ENCODE data around the gene EXT2.

The EXT2 gene

GRCh38 chr11:44199816-44200215 is 104.3 kb downstream of the EXT2 start:
- no peak for FAIRE-seq
- DNase-seq (ENCODE audit: insufficient read length, low spot score) = no peak
- no peak for TF ChIP-seq POLR2A (IDR thresholded peaks at IDR 0.05; ENCODE audit: low read depth, low read length)

- TF ChIP-seq POLR2A (IDR thresholded peaks at IDR 0.05; ENCODE audit: low read depth, low read length) = no peak
- no peak for DNase-seq (ENCODE audit: insufficient read length, low spot score)
- FAIRE-seq = no peak
Observed at GRCh38 chr11:44203270-44204043, 108.0 kb downstream of the EXT2 start.

- DNase-seq (ENCODE audit: insufficient read length, low spot score) (no peak), FAIRE-seq (no peak)
- no peak for TF ChIP-seq POLR2A (IDR thresholded peaks at IDR 0.05; ENCODE audit: low read depth, low read length)
Observed at GRCh38 chr11:44205352-44205751, 109.9 kb downstream of the EXT2 start.

- TF ChIP-seq POLR2A (IDR thresholded peaks at IDR 0.05; ENCODE audit: low read depth, low read length) = no peak
- DNase-seq (ENCODE audit: insufficient read length, low spot score) (no peak), FAIRE-seq (no peak)
Observed at GRCh38 chr11:44205836-44206235, 110.4 kb downstream of the EXT2 start.

DNA sequence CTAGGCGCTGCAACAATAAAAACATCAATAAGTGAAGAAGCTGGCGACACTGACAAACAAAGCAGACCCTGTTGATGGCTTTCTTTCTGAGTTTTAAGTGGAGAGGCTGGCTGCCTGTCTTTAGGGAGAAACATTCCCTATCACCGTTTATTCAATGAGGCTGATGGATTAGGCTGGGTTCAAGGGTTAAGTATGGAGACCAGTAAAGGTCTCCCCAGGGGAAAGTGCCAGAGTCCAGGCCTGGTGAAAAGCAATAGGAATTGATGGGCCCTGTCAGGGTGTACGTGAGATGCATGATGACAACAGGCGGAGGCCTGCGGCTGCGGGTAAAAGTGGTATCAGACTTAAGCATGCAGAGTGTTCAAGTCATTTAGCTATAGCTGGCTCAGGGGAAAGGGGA is 111.8 kb downstream of the EXT2 start:
- no peak for TF ChIP-seq POLR2A (IDR thresholded peaks at IDR 0.05; ENCODE audit: low read depth, low read length)
- DNase-seq (ENCODE audit: insufficient read length, low spot score) (no peak), FAIRE-seq (no peak)

DNA sequence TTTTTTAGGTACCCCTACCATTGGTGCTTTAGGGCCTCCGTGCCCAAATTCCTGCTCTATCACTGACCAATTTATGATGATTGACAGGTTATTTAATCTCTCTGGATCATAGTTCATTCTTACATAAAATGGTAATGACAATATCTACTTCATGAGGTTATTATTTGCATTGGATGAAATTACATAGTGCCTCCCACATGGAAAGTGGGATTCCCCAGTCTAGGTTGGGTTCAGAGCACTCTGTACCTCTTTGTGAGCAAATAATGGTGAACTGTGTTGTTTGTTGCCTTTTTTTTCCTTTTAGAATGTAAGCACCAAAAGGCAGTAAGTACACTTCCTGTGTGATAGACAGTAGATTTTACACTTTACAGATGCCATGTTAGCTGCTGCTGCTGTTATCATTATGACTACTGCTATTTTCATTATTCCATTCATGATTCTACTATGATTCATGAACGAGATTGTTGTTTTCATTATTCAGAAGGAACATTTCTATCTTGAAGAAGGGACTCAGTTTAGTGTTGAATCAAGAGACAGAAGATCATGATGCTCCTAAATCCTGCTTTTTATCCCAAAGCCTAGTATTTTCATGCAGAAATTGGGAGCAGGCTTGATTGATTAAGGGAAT is 113.6 kb downstream of the EXT2 start:
- no peak for DNase-seq (ENCODE audit: insufficient read length, low spot score)
- no peak for TF ChIP-seq POLR2A (IDR thresholded peaks at IDR 0.05; ENCODE audit: low read depth, low read length)
- FAIRE-seq = peak; percentile 93

GRCh38 chr11:44212128-44212527 is 116.7 kb downstream of the EXT2 start:
- no peak for FAIRE-seq
- no peak for DNase-seq (ENCODE audit: insufficient read length, low spot score)
- no peak for TF ChIP-seq POLR2A (IDR thresholded peaks at IDR 0.05; ENCODE audit: low read depth, low read length)

DNA sequence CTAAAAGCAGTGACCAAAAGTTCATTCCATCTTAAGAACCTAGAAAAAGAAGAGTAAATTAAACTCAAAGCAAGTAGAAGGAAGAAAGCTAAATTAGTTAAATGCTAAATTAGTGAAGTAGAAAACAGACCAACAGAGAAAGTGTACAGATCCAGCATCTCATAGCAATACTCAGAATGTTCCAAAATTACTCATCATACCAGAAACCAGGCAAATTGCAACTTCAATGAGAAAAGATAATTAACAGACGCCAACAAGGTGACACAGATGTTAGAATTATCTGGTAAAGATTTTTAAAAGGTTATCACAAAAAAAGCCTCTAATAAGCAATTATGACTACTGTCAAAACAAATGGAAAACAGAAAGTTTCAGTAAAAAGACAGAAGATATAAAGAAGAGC is 117.7 kb downstream of the EXT2 start:
- TF ChIP-seq POLR2A (IDR thresholded peaks at IDR 0.05; ENCODE audit: low read depth, low read length) = no peak
- no peak for DNase-seq (ENCODE audit: insufficient read length, low spot score)
- FAIRE-seq = peak; percentile 33

DNA sequence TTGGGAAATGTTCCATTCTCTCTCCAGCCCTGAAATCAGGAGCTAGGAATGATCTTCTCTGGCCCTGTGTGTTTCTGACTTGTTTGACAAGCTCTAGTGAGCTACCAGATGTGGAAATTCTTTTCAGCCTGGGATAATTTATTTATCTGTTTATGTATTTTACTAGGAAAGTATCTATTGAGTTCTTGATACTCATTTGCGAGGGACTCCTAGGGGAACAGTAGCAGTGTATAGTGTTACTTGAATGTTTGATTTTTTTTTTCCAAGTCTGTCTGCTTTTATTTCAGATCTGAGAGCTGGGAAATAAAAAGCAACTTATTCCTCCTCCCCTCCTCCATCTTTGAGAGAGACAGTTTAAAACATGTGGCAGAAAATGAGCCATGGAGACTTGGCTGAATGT is 122.0 kb downstream of the EXT2 start:
- DNase-seq (ENCODE audit: insufficient read length, low spot score) = no peak
- no peak for FAIRE-seq
- TF ChIP-seq POLR2A (IDR thresholded peaks at IDR 0.05; ENCODE audit: low read depth, low read length) = no peak

DNA sequence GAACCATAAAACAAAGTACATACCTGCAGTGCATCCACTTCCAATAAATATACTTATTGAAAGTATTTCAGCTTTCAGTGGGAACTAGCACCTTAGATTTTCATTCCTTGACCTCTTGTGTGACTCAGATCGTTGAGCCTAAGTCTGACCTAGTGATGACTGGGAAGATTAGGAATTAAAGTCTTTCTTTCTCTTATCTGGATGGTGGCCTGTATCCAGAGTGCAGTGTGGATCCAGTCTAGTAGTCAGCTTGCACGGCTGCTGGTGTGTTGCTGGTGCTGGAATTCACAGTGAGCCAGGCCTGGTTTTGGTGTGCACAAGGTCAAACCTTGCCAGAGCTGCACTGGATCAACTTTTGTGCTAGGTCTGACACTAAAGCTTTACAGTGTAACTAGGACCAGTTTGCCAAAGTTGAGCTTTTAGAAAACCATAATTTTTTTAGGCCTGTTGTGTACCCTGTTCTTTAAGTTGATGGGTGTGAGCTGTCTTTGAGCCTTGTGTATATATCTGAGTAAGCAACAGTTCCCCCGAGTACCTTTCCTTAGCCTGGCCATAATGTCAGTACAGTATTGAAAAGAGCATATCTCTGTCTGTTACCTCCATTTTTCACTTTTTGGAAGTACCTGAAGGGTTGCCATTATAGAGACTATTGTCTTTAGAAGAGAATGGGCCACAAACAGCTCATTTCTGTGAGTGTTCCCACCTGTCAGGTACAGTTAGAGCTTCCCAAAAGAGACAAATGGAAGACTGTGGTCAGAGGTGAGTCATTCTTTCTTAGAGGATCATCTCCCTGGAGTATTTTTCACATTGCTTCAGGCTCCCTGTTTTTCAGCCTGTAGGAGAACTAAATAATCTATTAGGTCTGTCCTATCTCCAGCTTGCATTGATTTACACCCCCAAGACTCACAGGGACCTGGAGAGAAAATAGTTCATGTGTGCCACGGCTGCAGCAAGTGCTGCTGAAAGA is 124.6 kb downstream of the EXT2 start:
- FAIRE-seq (no peak), DNase-seq (ENCODE audit: insufficient read length, low spot score) (no peak)
- TF ChIP-seq POLR2A (IDR thresholded peaks at IDR 0.05; ENCODE audit: low read depth, low read length) = no peak

DNA sequence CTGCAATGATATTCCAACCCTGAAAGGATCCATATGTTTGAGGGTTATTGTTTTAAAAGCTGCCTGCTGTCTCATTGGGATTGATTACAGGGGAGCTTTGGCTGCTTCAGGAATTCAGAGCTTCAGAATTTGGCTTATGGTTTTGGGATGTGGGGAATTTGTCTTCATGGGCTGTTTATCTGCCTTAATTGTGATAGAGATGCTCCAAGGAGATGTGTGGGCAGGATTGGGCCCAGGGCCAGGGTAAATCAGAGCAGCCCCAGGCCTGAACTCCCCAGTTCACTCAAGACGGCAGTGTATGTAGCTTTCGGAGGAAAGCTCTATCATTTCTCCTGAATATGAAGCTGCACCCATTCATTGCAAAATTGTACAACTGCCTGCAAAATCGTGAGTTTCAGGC is 126.0 kb downstream of the EXT2 start:
- TF ChIP-seq POLR2A (IDR thresholded peaks at IDR 0.05; ENCODE audit: low read depth, low read length) = no peak
- FAIRE-seq (no peak), DNase-seq (ENCODE audit: insufficient read length, low spot score) (no peak)

GRCh38 chr11:44221992-44222391 is 126.5 kb downstream of the EXT2 start:
- FAIRE-seq (no peak), DNase-seq (ENCODE audit: insufficient read length, low spot score) (no peak)
- no peak for TF ChIP-seq POLR2A (IDR thresholded peaks at IDR 0.05; ENCODE audit: low read depth, low read length)

DNA sequence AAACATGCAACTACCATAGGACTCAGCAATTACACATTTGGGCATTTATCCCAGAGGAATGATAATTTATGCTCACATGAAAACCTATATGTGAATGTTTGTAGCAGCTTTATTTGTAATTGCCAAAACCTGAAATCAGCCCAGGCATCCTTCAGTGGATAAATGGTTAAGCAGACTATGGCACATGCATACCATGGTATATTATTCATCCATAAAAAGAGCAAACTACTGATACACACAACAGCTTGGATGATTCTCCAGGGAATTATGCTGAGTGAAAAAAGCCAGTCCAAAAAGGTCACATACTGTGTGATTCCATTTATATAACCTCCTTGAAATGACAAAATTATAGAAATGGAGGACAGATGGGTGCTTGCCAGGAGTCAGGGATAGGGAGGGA is 127.8 kb downstream of the EXT2 start:
- FAIRE-seq (peak; percentile 38), DNase-seq (ENCODE audit: insufficient read length, low spot score) (peak; percentile 20)
- TF ChIP-seq POLR2A (IDR thresholded peaks at IDR 0.05; ENCODE audit: low read depth, low read length) = no peak

- TF ChIP-seq POLR2A (IDR thresholded peaks at IDR 0.05; ENCODE audit: low read depth, low read length) = no peak
- FAIRE-seq (no peak), DNase-seq (ENCODE audit: insufficient read length, low spot score) (no peak)
Observed at GRCh38 chr11:44224867-44225501, 129.5 kb downstream of the EXT2 start.

Data from H54 (cell line).